GM23338 (cell line): ENCODE measurements around the gene RPIA. TPM values are rescaled to one million over a fixed set of nuclear protein-coding genes. Genes with fewer than 3 reads are reported as not detected.
A peak's percentile ranks its signal among the peaks of the same experiment; 100 is the strongest.

Experiments
- ATAC-seq: fragments of 200-7000 bp; cut with Tn5 transposase; 3 replicates; pipeline ENCODE4 v1.9.1; 2020
- DNase-seq: peaks from one replicate; pipeline ENCODE4 v3.0.0-alpha.2; 2015; ENCODE audit warnings: low spot score
- H2AFZ ChIP-seq: fragments of 200-600 bp; sonication (generic); 2 replicates; pipeline ENCODE4 v1.8.0; 2016; ENCODE audit warnings: antibody characterized with exemption, mild to moderate bottlenecking, moderate library complexity
- H3F3A ChIP-seq: fragments of 200-600 bp; sonication (generic); replicated peaks from 2 replicates; pipeline ENCODE4 v1.8.0; 2017; ENCODE audit warnings: antibody characterized with exemption, mixed run types, low read depth
- H3K27ac ChIP-seq: fragments of 200-600 bp; sonication (generic); 2 replicates; pipeline ENCODE4 v1.6.1; 2016; ENCODE audit warnings: low read depth
- H3K27me3 ChIP-seq: fragments of 200-600 bp; sonication (generic); 2 replicates; pipeline ENCODE4 v1.8.0; 2016; ENCODE audit warnings: mild to moderate bottlenecking, mixed run types, moderate library complexity; ENCODE audit not compliant: insufficient read depth
- H3K36me3 ChIP-seq: fragments of 200-600 bp; sonication (generic); 2 replicates; pipeline ENCODE4 v1.8.0; 2016; ENCODE audit warnings: mild to moderate bottlenecking; ENCODE audit not compliant: insufficient read depth
- H3K4me1 ChIP-seq: fragments of 200-600 bp; sonication (generic); 2 replicates; pipeline ENCODE4 v1.8.0; 2016; ENCODE audit warnings: mild to moderate bottlenecking, moderate library complexity; ENCODE audit not compliant: insufficient read depth
- H3K4me2 ChIP-seq: fragments of 200-600 bp; sonication (generic); 2 replicates; pipeline ENCODE4 v1.7.1; 2017; ENCODE audit warnings: mixed run types
- H3K4me3 ChIP-seq: fragments of 200-600 bp; sonication (generic); 2 replicates; pipeline ENCODE4 v1.6.1; 2016; ENCODE audit warnings: mixed run types
- H3K79me2 ChIP-seq: fragments of 200-600 bp; sonication (generic); replicated peaks from 2 replicates; pipeline ENCODE4 v1.8.0; 2017; ENCODE audit warnings: mild to moderate bottlenecking; ENCODE audit not compliant: insufficient read depth
- H3K9me2 ChIP-seq: fragments of 200-600 bp; sonication (generic); 2 replicates; pipeline ENCODE4 v1.8.0; 2017; ENCODE audit not compliant: insufficient read depth
- H4K20me1 ChIP-seq: fragments of 200-600 bp; sonication (generic); replicated peaks from 2 replicates; pipeline ENCODE4 v1.8.0; 2017; ENCODE audit warnings: mild to moderate bottlenecking; ENCODE audit not compliant: insufficient read depth
- H3K27ac Mint-ChIP-seq: 2 replicates; pipeline ENCODE4 v1.8.0; 2020; ENCODE audit warnings: inconsistent platforms, mild to moderate bottlenecking, moderate library complexity, mixed read lengths
- H3K27me3 Mint-ChIP-seq: 3 replicates; pipeline ENCODE4 v1.8.0; 2022; ENCODE audit warnings: low read depth, mild to moderate bottlenecking, moderate library complexity, mixed read lengths, inconsistent platforms; ENCODE audit not compliant: insufficient read depth, poor library complexity
- H3K36me3 Mint-ChIP-seq: 3 replicates; pipeline ENCODE4 v1.8.0; 2021; ENCODE audit warnings: low read depth, mild to moderate bottlenecking, inconsistent platforms, moderate library complexity, mixed read lengths
- H3K4me1 Mint-ChIP-seq: 3 replicates; pipeline ENCODE4 v1.8.0; 2020; ENCODE audit warnings: mild to moderate bottlenecking, inconsistent platforms, mixed read lengths
- H3K4me3 Mint-ChIP-seq: 3 replicates; pipeline ENCODE4 v1.8.0; 2021; ENCODE audit warnings: moderate library complexity, mild to moderate bottlenecking, inconsistent platforms, mixed read lengths
- H3K9me3 Mint-ChIP-seq: 3 replicates; pipeline ENCODE4 v1.8.0; 2020; ENCODE audit warnings: moderate library complexity, mild to moderate bottlenecking, inconsistent platforms, mixed read lengths
- EZH2 ChIP-seq: fragments of 200-600 bp; sonication (generic); IDR thresholded peaks from one replicate; pipeline ENCODE4 v1.8.0; 2017; ENCODE audit warnings: antibody characterized with exemption, mild to moderate bottlenecking, low read depth; ENCODE audit not compliant: unreplicated experiment
- EZH2phosphoT487 ChIP-seq: fragments of 200-600 bp; sonication (generic); IDR thresholded peaks from one replicate; pipeline ENCODE4 v1.8.1; 2018; ENCODE audit warnings: antibody characterized with exemption; ENCODE audit not compliant: unreplicated experiment
- POLR2AphosphoS5 ChIP-seq: IDR thresholded peaks from 2 replicates; pipeline ENCODE4 v1.6.1; 2016; ENCODE audit warnings: antibody characterized with exemption, low read depth
- ZNF331 ChIP-seq: fragments of 250-450 bp; sonication (Bioruptor Pico); IDR thresholded peaks from 2 replicates; pipeline ENCODE4 v1.5.0; 2020; ENCODE audit warnings: low read depth, mild to moderate bottlenecking, moderate library complexity
- polyA plus RNA-seq: library from polyadenylated mRNA; unstranded; fragments of >200 nt; fragmentation: Nextera tagmentation; extraction: Ambion mirVana; gene quantifications from 2 replicates; pipeline ENCODE4 v1.2.1, GENCODE V29; 2016
- total RNA-seq: library from RNA; depleted of rRNA; stranded (reverse); fragments of >200 nt; shearing (Covaris generic); gene quantifications from 2 replicates; pipeline ENCODE4 v1.2.3, GENCODE V29; 2014
- TF ChIP-seq, protein P1 (sequence below), 2 experiments: fragments of 200-600 bp in 1 of 2; sonication (generic) in 1 of 2; conservative IDR thresholded peaks; 2 replicates each; pipeline versions ENCODE4 v1.5.1 to v1.6.1; 2016 to 2017; ENCODE audit warnings: antibody characterized with exemption in 2 of 2, low read depth in 2 of 2, mild to moderate bottlenecking in 2 of 2, moderate library complexity in 1 of 2
- TF ChIP-seq, protein P2 (sequence below): fragments of 250-450 bp; sonication (Bioruptor Pico); IDR thresholded peaks from 2 replicates; pipeline ENCODE4 v1.5.0; 2020; ENCODE audit warnings: mild to moderate bottlenecking, moderate library complexity

RPIA gene
- total and polyA plus RNA-seq, 2 experiments from 2014 or later, result 18.8 to 22.5 TPM

DNA sequence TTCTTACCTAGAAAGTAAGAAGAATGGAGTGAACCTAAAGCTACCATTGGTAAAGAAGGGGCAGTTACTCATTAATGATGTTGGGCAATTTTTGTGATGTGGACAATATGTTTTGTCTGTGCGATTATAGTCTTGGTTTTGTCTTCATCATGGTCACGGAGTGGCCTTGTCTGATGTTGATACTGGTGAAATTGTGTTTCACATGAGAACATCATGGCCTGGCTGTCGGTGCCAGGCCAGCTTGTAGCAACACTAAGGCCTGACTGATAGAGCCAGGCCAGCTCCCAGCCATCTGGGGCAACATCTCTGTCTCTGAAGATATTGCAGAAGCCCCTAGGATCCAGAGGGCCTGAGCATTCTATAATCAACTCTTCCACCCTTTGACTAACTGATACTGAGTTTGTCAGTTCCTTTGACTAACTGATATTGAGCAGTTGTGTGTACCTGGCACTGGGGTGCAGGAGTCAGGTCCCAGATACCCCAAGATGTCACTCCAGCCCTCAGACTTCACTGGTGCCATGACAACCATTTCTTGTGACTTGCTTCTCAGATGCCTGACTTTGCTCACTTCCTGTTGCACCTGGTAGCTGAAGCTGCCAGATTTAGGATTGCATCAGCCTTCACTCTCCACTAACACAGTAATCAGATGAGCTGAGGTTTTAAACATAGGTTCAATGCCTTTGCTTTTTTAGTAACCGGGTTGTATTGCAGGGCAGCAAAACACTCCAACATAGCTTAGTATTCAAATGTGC is 62.5 kb downstream of the RPIA start:
- TF ChIP-seq EZH2phosphoT487 (no peak), EZH2 (no peak), POLR2AphosphoS5 (no peak), ZNF331 (no peak)
- TF ChIP-seq, protein P1, sequence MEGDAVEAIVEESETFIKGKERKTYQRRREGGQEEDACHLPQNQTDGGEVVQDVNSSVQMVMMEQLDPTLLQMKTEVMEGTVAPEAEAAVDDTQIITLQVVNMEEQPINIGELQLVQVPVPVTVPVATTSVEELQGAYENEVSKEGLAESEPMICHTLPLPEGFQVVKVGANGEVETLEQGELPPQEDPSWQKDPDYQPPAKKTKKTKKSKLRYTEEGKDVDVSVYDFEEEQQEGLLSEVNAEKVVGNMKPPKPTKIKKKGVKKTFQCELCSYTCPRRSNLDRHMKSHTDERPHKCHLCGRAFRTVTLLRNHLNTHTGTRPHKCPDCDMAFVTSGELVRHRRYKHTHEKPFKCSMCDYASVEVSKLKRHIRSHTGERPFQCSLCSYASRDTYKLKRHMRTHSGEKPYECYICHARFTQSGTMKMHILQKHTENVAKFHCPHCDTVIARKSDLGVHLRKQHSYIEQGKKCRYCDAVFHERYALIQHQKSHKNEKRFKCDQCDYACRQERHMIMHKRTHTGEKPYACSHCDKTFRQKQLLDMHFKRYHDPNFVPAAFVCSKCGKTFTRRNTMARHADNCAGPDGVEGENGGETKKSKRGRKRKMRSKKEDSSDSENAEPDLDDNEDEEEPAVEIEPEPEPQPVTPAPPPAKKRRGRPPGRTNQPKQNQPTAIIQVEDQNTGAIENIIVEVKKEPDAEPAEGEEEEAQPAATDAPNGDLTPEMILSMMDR (conservative IDR thresholded peaks at IDR 0.05; ENCODE audit: low read depth in 2 of 2), result no peak
- TF ChIP-seq, protein P2, sequence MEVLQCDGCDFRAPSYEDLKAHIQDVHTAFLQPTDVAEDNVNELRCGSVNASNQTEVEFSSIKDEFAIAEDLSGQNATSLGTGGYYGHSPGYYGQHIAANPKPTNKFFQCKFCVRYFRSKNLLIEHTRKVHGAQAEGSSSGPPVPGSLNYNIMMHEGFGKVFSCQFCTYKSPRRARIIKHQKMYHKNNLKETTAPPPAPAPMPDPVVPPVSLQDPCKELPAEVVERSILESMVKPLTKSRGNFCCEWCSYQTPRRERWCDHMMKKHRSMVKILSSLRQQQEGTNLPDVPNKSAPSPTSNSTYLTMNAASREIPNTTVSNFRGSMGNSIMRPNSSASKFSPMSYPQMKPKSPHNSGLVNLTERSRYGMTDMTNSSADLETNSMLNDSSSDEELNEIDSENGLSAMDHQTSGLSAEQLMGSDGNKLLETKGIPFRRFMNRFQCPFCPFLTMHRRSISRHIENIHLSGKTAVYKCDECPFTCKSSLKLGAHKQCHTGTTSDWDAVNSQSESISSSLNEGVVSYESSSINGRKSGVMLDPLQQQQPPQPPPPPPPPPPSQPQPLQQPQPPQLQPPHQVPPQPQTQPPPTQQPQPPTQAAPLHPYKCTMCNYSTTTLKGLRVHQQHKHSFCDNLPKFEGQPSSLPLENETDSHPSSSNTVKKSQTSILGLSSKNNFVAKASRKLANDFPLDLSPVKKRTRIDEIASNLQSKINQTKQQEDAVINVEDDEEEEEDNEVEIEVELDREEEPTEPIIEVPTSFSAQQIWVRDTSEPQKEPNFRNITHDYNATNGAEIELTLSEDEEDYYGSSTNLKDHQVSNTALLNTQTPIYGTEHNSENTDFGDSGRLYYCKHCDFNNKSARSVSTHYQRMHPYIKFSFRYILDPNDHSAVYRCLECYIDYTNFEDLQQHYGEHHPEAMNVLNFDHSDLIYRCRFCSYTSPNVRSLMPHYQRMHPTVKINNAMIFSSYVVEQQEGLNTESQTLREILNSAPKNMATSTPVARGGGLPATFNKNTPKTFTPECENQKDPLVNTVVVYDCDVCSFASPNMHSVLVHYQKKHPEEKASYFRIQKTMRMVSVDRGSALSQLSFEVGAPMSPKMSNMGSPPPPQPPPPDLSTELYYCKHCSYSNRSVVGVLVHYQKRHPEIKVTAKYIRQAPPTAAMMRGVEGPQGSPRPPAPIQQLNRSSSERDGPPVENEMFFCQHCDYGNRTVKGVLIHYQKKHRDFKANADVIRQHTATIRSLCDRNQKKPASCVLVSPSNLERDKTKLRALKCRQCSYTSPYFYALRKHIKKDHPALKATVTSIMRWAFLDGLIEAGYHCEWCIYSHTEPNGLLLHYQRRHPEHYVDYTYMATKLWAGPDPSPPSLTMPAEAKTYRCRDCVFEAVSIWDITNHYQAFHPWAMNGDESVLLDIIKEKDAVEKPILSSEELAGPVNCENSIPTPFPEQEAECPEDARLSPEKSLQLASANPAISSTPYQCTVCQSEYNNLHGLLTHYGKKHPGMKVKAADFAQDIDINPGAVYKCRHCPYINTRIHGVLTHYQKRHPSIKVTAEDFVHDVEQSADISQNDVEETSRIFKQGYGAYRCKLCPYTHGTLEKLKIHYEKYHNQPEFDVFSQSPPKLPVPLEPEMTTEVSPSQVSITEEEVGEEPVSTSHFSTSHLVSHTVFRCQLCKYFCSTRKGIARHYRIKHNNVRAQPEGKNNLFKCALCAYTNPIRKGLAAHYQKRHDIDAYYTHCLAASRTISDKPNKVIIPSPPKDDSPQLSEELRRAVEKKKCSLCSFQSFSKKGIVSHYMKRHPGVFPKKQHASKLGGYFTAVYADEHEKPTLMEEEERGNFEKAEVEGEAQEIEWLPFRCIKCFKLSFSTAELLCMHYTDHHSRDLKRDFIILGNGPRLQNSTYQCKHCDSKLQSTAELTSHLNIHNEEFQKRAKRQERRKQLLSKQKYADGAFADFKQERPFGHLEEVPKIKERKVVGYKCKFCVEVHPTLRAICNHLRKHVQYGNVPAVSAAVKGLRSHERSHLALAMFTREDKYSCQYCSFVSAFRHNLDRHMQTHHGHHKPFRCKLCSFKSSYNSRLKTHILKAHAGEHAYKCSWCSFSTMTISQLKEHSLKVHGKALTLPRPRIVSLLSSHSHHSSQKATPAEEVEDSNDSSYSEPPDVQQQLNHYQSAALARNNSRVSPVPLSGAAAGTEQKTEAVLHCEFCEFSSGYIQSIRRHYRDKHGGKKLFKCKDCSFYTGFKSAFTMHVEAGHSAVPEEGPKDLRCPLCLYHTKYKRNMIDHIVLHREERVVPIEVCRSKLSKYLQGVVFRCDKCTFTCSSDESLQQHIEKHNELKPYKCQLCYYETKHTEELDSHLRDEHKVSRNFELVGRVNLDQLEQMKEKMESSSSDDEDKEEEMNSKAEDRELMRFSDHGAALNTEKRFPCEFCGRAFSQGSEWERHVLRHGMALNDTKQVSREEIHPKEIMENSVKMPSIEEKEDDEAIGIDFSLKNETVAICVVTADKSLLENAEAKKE (CRISPR knock-in tag), result no peak
- no peak overlapping the region for H3K4me3 Mint-ChIP-seq
- no peaks in the 10 kb centered on the region for H3F3A ChIP-seq

More for the DNA sequence above, 62.5 kb downstream of the RPIA start:
- no peak overlapping the region for H2AFZ ChIP-seq
- Mint-ChIP-seq H3K9me3 (peaks cover 22% of the 10 kb centered on the region), H3K27ac (peak overlapping the region; percentile 66), H3K36me3 (peaks cover 55% of the 10 kb centered on the region), H3K4me1 (peaks cover 16% of the 10 kb centered on the region; the same call in 2 of the 3 replicates), H3K27me3 (peaks cover 12% of the 10 kb centered on the region)
- peaks cover 22% of the 10 kb centered on the region for H3K4me1 ChIP-seq
- ATAC-seq, result no peak
- H3K27me3 ChIP-seq, result no peaks in the 10 kb centered on the region
- no peak overlapping the region for H3K27ac ChIP-seq
- no peaks in the 10 kb centered on the region for H3K79me2 ChIP-seq
- H4K20me1 ChIP-seq, result no peaks in the 10 kb centered on the region; the same call in 1 of the 2 replicates
- DNase-seq, result peak; percentile 24
- no peaks in the 10 kb centered on the region for H3K9me2 ChIP-seq
- peaks cover 10% of the 10 kb centered on the region; the same call in 1 of the 2 replicates for H3K36me3 ChIP-seq
- H3K4me3 ChIP-seq, result no peak overlapping the region
- no peak overlapping the region for H3K4me2 ChIP-seq
